SK-N-SH treated with all-trans-retinoic acid at 6 μM for 48 hours (cell line): ENCODE data around the gene SPRED1.
"Not testable (repeated sequence)": the region's sequence is repeated elsewhere in the genome, so short reads cannot be mapped to it uniquely, and the experiment has no call there.

Source experiments
- ARNTL ChIP-seq: fragments of 450-650 bp; formaldehyde crosslinking; IDR thresholded peaks from 2 replicates; pipeline ENCODE4 v1.5.0; 2020; ENCODE audit warnings: low read depth, mild to moderate bottlenecking, moderate library complexity, borderline replicate concordance
- PATZ1 ChIP-seq: fragments of 250-450 bp; sonication (Bioruptor Pico); IDR thresholded peaks from 2 replicates; pipeline ENCODE4 v1.8.0; 2020; ENCODE audit warnings: mild to moderate bottlenecking, moderate library complexity, borderline replicate concordance
- ZFP3 ChIP-seq: fragments of 250-450 bp; sonication (Bioruptor Pico); IDR thresholded peaks from 2 replicates; pipeline ENCODE4 v1.5.0; 2020; ENCODE audit warnings: mild to moderate bottlenecking, moderate library complexity

- not testable (repeated sequence) for TF ChIP-seq PATZ1, ARNTL, ZFP3 (CRISPR knock-in tag)
Observed at GRCh38 chr15:38277281-38277680, 24.6 kb downstream of the SPRED1 start.
